NCI-H82 treated with DMSO at 0.1 percent for 48 hours (cell line): ENCODE data around the gene B3GNT3.
"Not testable (repeated sequence)": the region's sequence is repeated elsewhere in the genome, so short reads cannot be mapped to it uniquely, and the experiment has no call there.

Experiments used
- DNase-seq: peaks from one replicate; lab custom pipeline; 2025; ENCODE audit not compliant: unreplicated experiment; lab: John Stamatoyannopoulos, UW

B3GNT3 gene

GRCh38 chr19:17766543-17767131 lies 28.3 kb upstream of the B3GNT3 start:
- peak; percentile 71 for DNase-seq

DNA sequence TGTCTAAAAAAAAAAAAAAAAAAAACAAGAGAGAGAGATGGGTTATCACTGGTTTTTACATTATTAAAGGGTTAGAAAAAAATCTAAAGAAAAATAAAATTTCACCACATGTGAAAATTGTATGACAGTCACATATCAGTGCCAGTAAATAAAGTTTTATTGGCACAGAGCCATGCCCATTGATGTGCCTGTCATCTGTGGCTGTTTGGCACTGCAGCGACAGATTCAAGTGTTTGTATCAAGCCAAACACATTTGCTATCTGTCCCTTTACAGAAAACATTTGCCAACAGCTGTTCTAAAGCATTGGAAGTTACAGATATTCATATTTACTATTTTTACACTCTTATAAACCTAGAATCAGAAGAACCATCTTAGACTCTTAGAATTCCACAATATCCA lies 27.4 kb upstream of the B3GNT3 start:
- no peak for DNase-seq

GRCh38 chr19:17770613-17771012 lies 24.3 kb upstream of the B3GNT3 start:
- no peak for DNase-seq

GRCh38 chr19:17772172-17772571 lies 22.8 kb upstream of the B3GNT3 start:
- no peak for DNase-seq

- DNase-seq, result no peak
Measured at GRCh38 chr19:17775245-17775927, 19.6 kb upstream of the B3GNT3 start.

DNA sequence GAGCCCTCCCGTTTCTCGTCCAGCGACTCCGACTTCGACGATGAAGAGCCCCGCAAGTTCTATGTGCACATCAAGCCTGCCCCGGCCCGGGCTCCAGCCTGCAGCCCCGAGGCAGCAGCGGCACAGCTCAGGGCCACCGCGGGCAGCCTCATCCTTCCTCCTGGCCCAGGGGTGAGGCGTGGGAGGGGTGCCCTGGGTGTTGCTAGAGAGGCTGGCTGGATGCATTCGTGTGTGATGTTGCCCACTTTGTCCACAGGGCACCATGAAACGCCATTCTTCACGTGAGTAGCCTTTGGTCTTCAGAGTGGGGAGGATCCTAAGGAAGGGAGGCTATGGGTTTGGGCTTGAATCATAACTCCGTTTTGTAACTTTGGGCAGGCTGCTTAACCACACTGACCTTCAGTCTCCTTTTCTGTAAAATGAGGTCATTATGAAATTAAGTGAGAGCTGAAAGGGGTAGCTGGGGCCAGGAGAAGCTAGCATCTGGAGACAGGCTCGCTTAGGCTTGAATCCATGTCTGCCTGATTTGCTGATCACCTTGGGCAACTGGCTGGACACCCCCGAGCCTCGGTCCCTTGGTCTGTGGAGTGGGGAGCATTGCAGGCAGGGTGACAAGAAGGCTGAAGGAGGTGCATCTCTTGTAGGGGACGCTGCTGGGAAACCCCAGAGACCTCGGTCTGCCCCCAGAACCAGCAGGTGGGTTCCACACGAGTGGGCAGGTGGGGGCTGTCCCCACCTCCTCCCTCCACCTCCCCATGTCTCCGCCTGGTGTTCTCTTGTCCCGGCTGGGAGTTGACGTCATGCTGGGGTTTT lies 18.7 kb upstream of the B3GNT3 start:
- DNase-seq, result no peak

GRCh38 chr19:17777840-17778239 lies 17.1 kb upstream of the B3GNT3 start:
- not testable (repeated sequence) for DNase-seq

DNA sequence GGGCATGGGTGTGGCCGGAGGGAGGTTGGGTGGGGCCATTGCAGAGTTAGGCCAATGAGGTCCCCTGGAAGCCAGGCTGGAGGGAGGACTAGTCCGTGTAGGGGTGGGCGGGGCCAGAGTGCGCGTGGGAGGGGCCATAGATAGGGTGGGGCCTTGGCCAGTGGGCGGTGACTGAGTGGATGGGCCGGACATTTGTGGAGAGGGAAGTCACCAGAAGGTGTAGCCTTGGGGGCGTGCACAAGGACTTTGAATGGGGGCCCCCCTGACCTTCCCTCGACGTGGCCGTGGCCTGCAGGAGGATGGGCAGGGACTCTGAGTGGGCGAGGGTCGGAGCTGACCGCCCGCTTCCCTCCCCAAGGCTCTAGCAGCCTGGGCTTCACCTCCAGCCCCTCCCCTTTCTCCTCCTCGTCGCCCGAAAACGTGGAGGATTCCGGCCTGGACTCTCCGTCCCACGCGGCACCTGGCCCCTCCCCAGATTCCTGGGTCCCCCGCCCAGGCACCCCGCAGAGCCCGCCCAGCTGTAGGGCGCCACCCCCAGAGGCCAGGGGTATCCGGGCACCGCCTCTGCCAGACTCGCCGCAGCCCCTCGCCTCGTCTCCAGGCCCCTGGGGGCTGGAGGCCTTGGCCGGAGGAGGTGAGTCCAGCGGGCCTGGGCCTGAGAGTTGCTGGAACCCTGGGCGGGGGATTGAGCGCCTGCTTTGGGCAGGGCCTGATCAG lies 16.5 kb upstream of the B3GNT3 start:
- DNase-seq, result peak; percentile 88

GRCh38 chr19:17778968-17779929 lies 15.7 kb upstream of the B3GNT3 start:
- DNase-seq, result peak; percentile 32

DNA sequence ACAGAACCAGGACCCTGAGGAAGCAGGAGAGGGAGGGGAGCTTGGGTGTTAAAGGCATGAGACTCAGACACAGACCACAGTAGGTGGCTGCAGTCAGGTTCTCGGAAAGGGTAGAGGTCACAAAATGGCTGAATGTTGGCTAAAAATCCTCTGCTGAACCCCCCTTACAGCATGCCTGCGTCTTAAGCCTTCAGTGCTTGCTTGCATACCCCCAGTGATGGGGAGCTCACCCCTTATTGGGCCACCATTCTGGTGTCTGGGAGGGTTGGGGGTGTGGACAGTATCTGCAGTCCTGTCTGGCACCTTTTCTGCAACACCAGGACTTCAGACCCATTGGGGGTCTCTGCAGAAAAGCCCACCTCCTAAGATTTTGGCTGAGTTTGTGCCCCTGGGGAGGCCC lies 14.2 kb upstream of the B3GNT3 start:
- no peak for DNase-seq

GRCh38 chr19:17783721-17784120 lies 11.2 kb upstream of the B3GNT3 start:
- DNase-seq, result not testable (repeated sequence)

GRCh38 chr19:17784201-17785008 lies 10.5 kb upstream of the B3GNT3 start:
- peak; percentile 49 for DNase-seq

DNA sequence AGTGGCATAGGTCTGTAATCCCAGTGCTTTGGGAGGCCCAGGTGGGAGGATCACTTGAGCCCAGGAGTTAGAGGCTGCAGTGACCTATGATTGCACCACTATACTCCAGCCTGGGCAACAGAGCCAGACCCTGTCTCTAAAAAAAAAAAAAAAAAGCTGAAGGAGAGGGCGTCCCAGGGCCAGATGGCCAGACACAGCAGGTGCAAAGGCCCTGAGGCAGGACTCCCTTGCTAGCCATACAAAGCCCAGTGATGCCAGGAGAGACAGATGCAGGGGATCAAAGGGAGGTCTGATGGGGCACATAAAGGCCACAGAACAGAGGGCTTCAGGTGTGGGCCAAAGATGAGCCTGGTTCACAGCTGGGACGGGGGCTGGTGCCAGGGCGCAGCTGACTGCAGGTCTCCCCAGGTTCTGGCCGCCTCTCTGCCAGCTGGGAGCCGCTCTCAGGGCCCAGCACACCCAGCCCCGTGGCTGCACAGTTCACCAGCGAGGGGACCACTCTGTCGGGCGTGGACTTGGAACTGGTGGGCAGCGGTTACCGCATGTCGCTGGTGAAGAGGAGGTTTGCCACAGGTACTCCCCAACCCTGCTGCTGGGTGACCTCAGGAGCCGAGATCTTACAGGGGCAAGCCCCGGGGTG lies 7.5 kb upstream of the B3GNT3 start:
- DNase-seq, result no peak

- no peak for DNase-seq
Measured at GRCh38 chr19:17788632-17789031, 6.3 kb upstream of the B3GNT3 start.

DNA sequence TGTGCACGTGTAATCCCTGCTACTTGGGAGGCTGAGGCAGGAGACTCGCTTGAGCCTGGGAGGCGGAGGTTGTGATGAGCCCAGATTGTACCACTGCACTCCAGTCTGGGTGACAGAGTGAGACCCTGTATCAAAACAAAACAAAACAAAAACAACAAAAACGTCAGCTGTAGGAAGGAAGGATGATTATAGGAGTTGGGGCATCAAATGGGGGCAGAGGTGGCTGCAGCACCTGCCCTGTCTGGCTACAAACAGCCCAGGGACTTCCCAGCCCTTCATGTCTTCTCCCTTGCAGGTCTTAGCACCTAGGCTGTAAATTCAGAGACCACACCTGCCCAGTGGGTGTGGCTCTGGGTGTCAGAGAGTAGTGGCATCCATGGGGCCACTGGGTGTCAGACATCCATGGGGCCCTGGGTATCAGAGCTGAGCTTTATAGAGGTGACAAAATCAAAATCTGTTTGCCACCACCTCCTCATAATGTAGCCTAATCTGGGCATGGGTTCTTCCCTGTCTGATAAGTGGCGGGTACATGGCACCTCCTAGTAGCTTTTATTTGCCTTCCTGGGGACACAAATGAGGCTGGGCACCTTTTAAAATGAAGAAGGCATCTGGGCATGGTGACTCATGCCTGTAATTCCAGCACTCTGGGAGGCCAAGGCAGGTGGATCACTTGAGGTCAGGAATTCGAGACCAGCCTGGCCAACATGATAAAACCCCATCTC lies 4.7 kb upstream of the B3GNT3 start:
- no peak for DNase-seq

DNA sequence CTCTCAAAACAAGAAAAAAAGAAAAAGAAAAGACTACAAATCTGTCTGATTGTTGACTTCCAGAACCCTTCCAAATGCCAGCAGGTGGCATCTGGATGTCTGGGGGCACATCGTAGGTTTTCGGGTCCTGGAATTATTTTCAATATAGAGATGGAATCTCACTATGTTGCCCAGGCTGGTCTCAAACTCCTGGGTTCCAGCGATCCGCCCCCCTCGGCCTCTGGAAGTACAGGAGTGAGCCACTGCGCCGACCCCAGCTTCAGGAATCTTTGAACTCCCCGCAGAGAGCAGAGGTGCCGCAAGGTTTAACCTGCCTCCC lies 567 bp upstream of the B3GNT3 start:
- no peak for DNase-seq

- DNase-seq, result no peak
Measured at GRCh38 chr19:17795495-17795856, 538 bp downstream of the B3GNT3 start.

DNA sequence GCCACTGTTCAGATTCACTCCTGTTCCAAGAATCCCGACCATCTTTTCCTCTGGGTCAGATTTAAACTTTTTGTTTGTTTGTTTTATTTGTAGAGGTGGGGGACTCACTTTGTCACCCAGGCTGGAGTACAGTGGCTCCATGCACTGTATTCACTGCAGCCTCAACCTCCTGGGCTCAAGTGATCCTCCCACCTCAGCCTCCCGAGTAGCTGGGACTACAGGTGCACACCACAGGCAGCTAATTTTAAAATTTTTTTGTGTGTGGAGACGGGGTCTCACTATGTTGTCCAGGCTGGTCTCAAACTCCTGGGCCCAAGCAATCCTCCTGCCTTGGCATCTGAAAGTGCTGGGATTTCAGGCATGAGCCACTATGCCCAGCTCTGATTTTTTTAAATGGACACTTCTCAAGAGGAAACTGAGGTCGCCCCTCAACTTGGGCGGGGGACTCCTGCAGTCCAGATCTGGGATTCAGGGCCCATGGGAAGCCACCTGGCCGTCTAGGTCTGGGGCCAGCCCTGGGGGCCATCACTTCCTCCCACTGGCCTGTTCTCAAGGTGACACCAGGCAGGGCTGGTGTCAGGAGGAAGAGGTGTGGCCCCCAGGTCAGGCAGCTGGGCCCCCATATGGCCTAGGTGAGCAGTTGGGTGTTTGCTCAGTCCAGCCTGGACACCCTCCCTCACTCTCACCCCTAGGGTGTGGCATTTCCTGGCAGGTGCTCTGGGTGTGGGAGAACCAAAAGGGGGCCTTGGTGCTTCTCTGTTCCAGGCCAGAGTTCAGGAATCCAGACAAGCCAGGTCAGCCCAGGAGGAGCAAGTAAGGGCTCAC lies 1.3 kb downstream of the B3GNT3 start:
- no peak for DNase-seq
